Measurements from ENCODE around the gene TECTB.

GRCh38 chr10:112336556-112337201 lies 53.5 kb downstream of the TECTB start:
- TF ChIP-seq CTCF (IDR thresholded peaks at IDR 0.05; ENCODE audit: insufficient read depth, low read length, poor library complexity, severe bottlenecking): no peak
- no peak for TF ChIP-seq EZH2phosphoT487 (conservative IDR thresholded peaks at IDR 0.05; ENCODE audit: low read length)

Data from SU-DHL-6 (cell line).